ENCODE data around the gene CDK5RAP2. TPM values are rescaled to one million over a fixed set of nuclear protein-coding genes. Genes with fewer than 3 reads are reported as not detected.

CDK5RAP2 gene
- total RNA-seq, 1 donor from 2014 or later: 63.6 TPM

DNA sequence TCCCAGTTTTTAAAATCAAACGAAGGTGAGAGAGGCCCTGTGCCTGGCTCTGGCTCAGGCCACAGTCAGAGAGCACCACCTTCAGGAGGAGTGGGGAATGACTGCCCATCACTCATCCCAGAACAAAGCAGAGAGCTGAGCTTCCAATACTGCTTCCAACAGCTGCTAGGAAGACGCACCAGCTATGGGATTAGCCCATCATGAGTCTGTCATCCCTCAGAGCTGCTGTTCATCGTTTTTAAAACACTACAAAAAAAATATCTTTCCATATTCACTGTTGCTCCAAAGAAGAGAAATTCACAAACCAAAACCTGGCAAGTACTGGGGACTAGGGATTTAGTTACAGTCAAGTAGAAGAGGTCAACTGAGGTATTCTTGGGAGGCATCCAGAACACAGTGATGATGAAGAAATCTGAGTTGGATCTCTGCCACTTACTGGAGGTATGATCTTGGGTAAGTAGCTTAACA is 102.4 kb downstream of the CDK5RAP2 start:
- peak; percentile 53 for DNase-seq
- H3K9me3 ChIP-seq (replicated peaks): no peaks in the 10 kb centered on the region
- peak overlapping the region; percentile 25 for H3K27ac ChIP-seq (replicated peaks)
- H3K36me3 ChIP-seq: peaks cover 31% of the 10 kb centered on the region
- no peaks in the 10 kb centered on the region for H3K27me3 ChIP-seq (ENCODE audit: low read depth)
- peaks cover 62% of the 10 kb centered on the region for H3K4me1 ChIP-seq
- TF ChIP-seq, protein P1, sequence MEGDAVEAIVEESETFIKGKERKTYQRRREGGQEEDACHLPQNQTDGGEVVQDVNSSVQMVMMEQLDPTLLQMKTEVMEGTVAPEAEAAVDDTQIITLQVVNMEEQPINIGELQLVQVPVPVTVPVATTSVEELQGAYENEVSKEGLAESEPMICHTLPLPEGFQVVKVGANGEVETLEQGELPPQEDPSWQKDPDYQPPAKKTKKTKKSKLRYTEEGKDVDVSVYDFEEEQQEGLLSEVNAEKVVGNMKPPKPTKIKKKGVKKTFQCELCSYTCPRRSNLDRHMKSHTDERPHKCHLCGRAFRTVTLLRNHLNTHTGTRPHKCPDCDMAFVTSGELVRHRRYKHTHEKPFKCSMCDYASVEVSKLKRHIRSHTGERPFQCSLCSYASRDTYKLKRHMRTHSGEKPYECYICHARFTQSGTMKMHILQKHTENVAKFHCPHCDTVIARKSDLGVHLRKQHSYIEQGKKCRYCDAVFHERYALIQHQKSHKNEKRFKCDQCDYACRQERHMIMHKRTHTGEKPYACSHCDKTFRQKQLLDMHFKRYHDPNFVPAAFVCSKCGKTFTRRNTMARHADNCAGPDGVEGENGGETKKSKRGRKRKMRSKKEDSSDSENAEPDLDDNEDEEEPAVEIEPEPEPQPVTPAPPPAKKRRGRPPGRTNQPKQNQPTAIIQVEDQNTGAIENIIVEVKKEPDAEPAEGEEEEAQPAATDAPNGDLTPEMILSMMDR (IDR thresholded peaks at IDR 0.05; ENCODE audit: borderline replicate concordance): peak; percentile 95
- intact Hi-C loops (cut with micrococcal nuclease): no loop called here
- no peak overlapping the region for H3K4me3 ChIP-seq

- Histone ChIP-seq H3K27ac (replicated peaks) (peak overlapping the region; percentile 43), H3K4me3 (no peak overlapping the region), H3K4me1 (peaks cover 40% of the 10 kb centered on the region), H3K36me3 (peaks cover 45% of the 10 kb centered on the region), H3K9me3 (replicated peaks) (no peaks in the 10 kb centered on the region), H3K27me3 (ENCODE audit: low read depth) (no peaks in the 10 kb centered on the region)
- intact Hi-C loops (cut with micrococcal nuclease): no loop called here
- TF ChIP-seq, protein P1 (IDR thresholded peaks at IDR 0.05; ENCODE audit: borderline replicate concordance): no peak
- DNase-seq: no peak
Measured at GRCh38 chr9:120475341-120475740, 104.6 kb downstream of the CDK5RAP2 start.

GRCh38 chr9:120474591-120475243 is 105.2 kb downstream of the CDK5RAP2 start:
- H3K27me3 ChIP-seq (ENCODE audit: low read depth): no peaks in the 10 kb centered on the region
- intact Hi-C loops (cut with micrococcal nuclease): no loop called here
- DNase-seq: no peak
- no peak overlapping the region for H3K4me3 ChIP-seq
- H3K27ac ChIP-seq (replicated peaks): peak overlapping the region; percentile 43
- TF ChIP-seq, protein P1 (IDR thresholded peaks at IDR 0.05; ENCODE audit: borderline replicate concordance): no peak
- no peaks in the 10 kb centered on the region for H3K9me3 ChIP-seq (replicated peaks)
- H3K36me3 ChIP-seq: peaks cover 48% of the 10 kb centered on the region
- H3K4me1 ChIP-seq: peaks cover 34% of the 10 kb centered on the region

DNA sequence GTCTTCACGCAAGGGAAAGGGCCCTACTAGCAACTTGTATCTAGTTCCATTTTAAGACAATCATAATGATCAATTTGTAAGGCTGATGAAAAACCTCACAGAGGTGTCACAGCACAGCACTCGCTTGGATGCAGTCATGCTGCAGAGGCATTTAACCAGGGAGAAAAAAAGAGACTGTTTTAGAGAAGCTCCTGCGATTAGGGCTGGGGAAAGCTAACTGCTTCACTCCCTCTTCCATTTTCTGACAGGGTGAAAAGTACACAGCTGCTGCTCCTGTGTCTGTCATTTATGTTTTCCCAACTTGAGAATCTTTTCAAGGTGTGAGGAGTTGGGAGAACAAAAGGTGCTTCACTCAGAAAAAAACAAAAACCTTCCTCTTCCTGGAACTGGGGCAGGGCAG is 106.4 kb downstream of the CDK5RAP2 start:
- Histone ChIP-seq H3K4me1 (peaks cover 29% of the 10 kb centered on the region), H3K9me3 (replicated peaks) (no peaks in the 10 kb centered on the region), H3K4me3 (no peak overlapping the region), H3K27me3 (ENCODE audit: low read depth) (no peaks in the 10 kb centered on the region), H3K36me3 (peaks cover 51% of the 10 kb centered on the region), H3K27ac (replicated peaks) (no peak overlapping the region)
- TF ChIP-seq, protein P1 (IDR thresholded peaks at IDR 0.05; ENCODE audit: borderline replicate concordance): no peak
- DNase-seq: no peak
- intact Hi-C loops (cut with micrococcal nuclease): no loop called here

GRCh38 chr9:120465685-120466407 is 114.1 kb downstream of the CDK5RAP2 start:
- TF ChIP-seq, protein P1 (IDR thresholded peaks at IDR 0.05; ENCODE audit: borderline replicate concordance): no peak
- Histone ChIP-seq H3K4me3 (no peak overlapping the region), H3K9me3 (replicated peaks) (no peaks in the 10 kb centered on the region), H3K4me1 (no peaks in the 10 kb centered on the region), H3K36me3 (peaks cover 50% of the 10 kb centered on the region), H3K27ac (replicated peaks) (no peak overlapping the region), H3K27me3 (ENCODE audit: low read depth) (no peaks in the 10 kb centered on the region)
- intact Hi-C loops (cut with micrococcal nuclease): no loop called here
- no peak for DNase-seq
